ENCODE measurements around the gene CRYBA2. TPM values are rescaled to one million over a fixed set of nuclear protein-coding genes. Genes with fewer than 3 reads are reported as not detected.

Gene CRYBA2
- total and polyA plus RNA-seq, 9 of the 15 experiments (the other 6 are each of a cell fraction or from before 2014, with no cell fraction given) = 0.11 to 1.8 (median 0.62) TPM; not detected in 5

GRCh38 chr2:218995972-218996711, 2.9 kb upstream of the CRYBA2 start (continued):
- TF ChIP-seq ZBTB49 (CRISPR knock-in tag; IDR thresholded peaks at IDR 0.05; ENCODE audit: borderline replicate concordance) (no peak), RUNX1 (IDR thresholded peaks at IDR 0.05; ENCODE audit: low read depth) (no peak), POLR3A (IDR thresholded peaks at IDR 0.05; ENCODE audit: borderline replicate concordance, extremely low read depth, insufficient read depth, insufficient read length) (no peak), KAT7 (CRISPR knock-in tag; IDR thresholded peaks at IDR 0.05; ENCODE audit: borderline replicate concordance) (peak; percentile 44; the same call in 1 of the 2 replicates), MEF2D (tag; conservative IDR thresholded peaks at IDR 0.05; ENCODE audit: low read depth) (no peak), BCL6 (CRISPR knock-in tag; IDR thresholded peaks at IDR 0.05) (no peak), PPARD (CRISPR knock-in tag; IDR thresholded peaks at IDR 0.05) (no peak), LCOR (CRISPR knock-in tag; IDR thresholded peaks at IDR 0.05) (peak; percentile 67; the same call in 1 of the 2 replicates), ZBTB12 (CRISPR knock-in tag; IDR thresholded peaks at IDR 0.05) (peak; percentile 59), POLR2A (conservative IDR thresholded peaks at IDR 0.05) (peak; percentile 64), RB1 (IDR thresholded peaks at IDR 0.05; ENCODE audit: low read depth) (peak; percentile 61; the same call in 1 of the 2 replicates), CXXC5 (CRISPR knock-in tag; IDR thresholded peaks at IDR 0.05) (peak; percentile 69), RBM15 (IDR thresholded peaks at IDR 0.05; ENCODE audit: insufficient read depth, low read length) (no peak), TCF3 (CRISPR knock-in tag; IDR thresholded peaks at IDR 0.05) (no peak), ZNF444 (CRISPR knock-in tag; IDR thresholded peaks at IDR 0.05) (no peak), NCOA1 (IDR thresholded peaks at IDR 0.05; ENCODE audit: low read depth) (no peak), ZNF75A (CRISPR knock-in tag; IDR thresholded peaks at IDR 0.05) (no peak), KDM4B (IDR thresholded peaks at IDR 0.05; ENCODE audit: borderline replicate concordance in 2 of 2, low read depth in 1 of 2) (0 out of 4 replicates have a peak, but pooled peaks of 1 of the 2 experiments have one; percentile 52), RFX7 (CRISPR knock-in tag; IDR thresholded peaks at IDR 0.05) (no peak), RCOR1 (IDR thresholded peaks at IDR 0.05; ENCODE audit: borderline replicate concordance in 1 of 2, low read depth in 2 of 2, low read length in 2 of 2) (peak in 1 of 2 experiments; percentile 27; a peak in 1 of 4 replicates), CREB1 (IDR thresholded peaks at IDR 0.05) (peak; percentile 94), CREB1 (CRISPR knock-in tag; IDR thresholded peaks at IDR 0.05) (peak; percentile 94)
- TF ChIP-seq, protein P1, sequence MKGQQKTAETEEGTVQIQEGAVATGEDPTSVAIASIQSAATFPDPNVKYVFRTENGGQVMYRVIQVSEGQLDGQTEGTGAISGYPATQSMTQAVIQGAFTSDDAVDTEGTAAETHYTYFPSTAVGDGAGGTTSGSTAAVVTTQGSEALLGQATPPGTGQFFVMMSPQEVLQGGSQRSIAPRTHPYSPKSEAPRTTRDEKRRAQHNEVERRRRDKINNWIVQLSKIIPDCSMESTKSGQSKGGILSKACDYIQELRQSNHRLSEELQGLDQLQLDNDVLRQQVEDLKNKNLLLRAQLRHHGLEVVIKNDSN (CRISPR knock-in tag; IDR thresholded peaks at IDR 0.05) = no peak
- TF ChIP-seq, protein P2, sequence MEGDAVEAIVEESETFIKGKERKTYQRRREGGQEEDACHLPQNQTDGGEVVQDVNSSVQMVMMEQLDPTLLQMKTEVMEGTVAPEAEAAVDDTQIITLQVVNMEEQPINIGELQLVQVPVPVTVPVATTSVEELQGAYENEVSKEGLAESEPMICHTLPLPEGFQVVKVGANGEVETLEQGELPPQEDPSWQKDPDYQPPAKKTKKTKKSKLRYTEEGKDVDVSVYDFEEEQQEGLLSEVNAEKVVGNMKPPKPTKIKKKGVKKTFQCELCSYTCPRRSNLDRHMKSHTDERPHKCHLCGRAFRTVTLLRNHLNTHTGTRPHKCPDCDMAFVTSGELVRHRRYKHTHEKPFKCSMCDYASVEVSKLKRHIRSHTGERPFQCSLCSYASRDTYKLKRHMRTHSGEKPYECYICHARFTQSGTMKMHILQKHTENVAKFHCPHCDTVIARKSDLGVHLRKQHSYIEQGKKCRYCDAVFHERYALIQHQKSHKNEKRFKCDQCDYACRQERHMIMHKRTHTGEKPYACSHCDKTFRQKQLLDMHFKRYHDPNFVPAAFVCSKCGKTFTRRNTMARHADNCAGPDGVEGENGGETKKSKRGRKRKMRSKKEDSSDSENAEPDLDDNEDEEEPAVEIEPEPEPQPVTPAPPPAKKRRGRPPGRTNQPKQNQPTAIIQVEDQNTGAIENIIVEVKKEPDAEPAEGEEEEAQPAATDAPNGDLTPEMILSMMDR (IDR thresholded peaks at IDR 0.05 in 2 of 3, conservative IDR thresholded peaks at IDR 0.05 in 1 of 3; ENCODE audit: insufficient read depth in 2 of 3, low read depth in 1 of 3, low read length in 3 of 3) = peak; percentile 81 to 89 (median 84)

All from K562 (cell line).